Keratinocyte (primary cell): ENCODE data around the gene COL21A1. TPM values are rescaled to one million over a fixed set of nuclear protein-coding genes. Genes with fewer than 3 reads are reported as not detected.
A peak's percentile ranks its signal among the peaks of the same experiment; 100 is the strongest.

Source experiments
- DNase-seq: peaks from one replicate; pipeline ENCODE4 v3.0.0-alpha.2; 2011; ENCODE audit warnings: low read depth, missing footprints, low spot score
- FAIRE-seq: peaks from 2 replicates; lab custom pipeline; 2011; peaks lifted over from hg19 to GRCh38; lab: Jason Lieb, UNC
- H2AFZ ChIP-seq: 2 replicates; pipeline ENCODE4 v1.6.0; 2012; ENCODE audit warnings: low read length, control low read depth, inconsistent platforms; ENCODE audit not compliant: control insufficient read depth
- H3K27ac ChIP-seq: 2 replicates; pipeline ENCODE4 v1.5.1; 2011; ENCODE audit warnings: low read length; ENCODE audit not compliant: control insufficient read depth, insufficient read depth
- H3K27me3 ChIP-seq: 3 replicates; pipeline ENCODE4 v1.6.0; 2011; ENCODE audit warnings: low read length; ENCODE audit not compliant: control insufficient read depth, insufficient read depth; ENCODE audit errors: extremely low read depth
- H3K36me3 ChIP-seq, 2 experiments: 2 replicates in 1 of 2; 3 replicates in 1 of 2; pipeline ENCODE4 v1.5.1; 2011; ENCODE audit warnings: low read length in 2 of 2, mild to moderate bottlenecking in 1 of 2; ENCODE audit not compliant: control insufficient read depth in 2 of 2, insufficient read depth in 2 of 2; ENCODE audit errors: extremely low read depth in 1 of 2
- H3K4me1 ChIP-seq: 3 replicates; pipeline ENCODE4 v1.5.1; 2011; ENCODE audit warnings: low read length; ENCODE audit not compliant: control insufficient read depth, insufficient read depth; ENCODE audit errors: extremely low read depth
- H3K4me2 ChIP-seq: 3 replicates; pipeline ENCODE4 v1.6.0; 2011; ENCODE audit warnings: low read depth, low read length; ENCODE audit not compliant: control insufficient read depth, insufficient read depth; ENCODE audit errors: extremely low read depth
- H3K4me3 ChIP-seq, 3 experiments: fragments of 200-600 bp in 1 of 3; sonication (generic) in 1 of 3; 2 replicates in 2 of 3; 3 replicates in 1 of 3; pipeline ENCODE4 v1.5.1; 2011 to 2016; ENCODE audit warnings: low read length in 3 of 3, mild to moderate bottlenecking in 3 of 3, control low read depth in 2 of 3, inconsistent platforms in 1 of 3, low read depth in 1 of 3, mixed read lengths in 1 of 3, mixed run types in 1 of 3, moderate library complexity in 1 of 3; ENCODE audit not compliant: control insufficient read depth in 2 of 3, insufficient read depth in 2 of 3; ENCODE audit errors: extremely low read depth in 1 of 3
- H3K79me2 ChIP-seq: 2 replicates; pipeline ENCODE4 v1.6.0; 2012; ENCODE audit warnings: low read length; ENCODE audit not compliant: control insufficient read depth, insufficient read depth
- H3K9ac ChIP-seq: 3 replicates; pipeline ENCODE4 v1.6.0; 2011; ENCODE audit warnings: low read length; ENCODE audit not compliant: control insufficient read depth, insufficient read depth; ENCODE audit errors: extremely low read depth
- H3K9me1 ChIP-seq: 3 replicates; pipeline ENCODE4 v1.6.0; 2011; ENCODE audit warnings: low read length; ENCODE audit not compliant: control insufficient read depth, insufficient read depth; ENCODE audit errors: extremely low read depth
- H3K9me3 ChIP-seq: 2 replicates; pipeline ENCODE4 v1.5.1; 2012; ENCODE audit warnings: low read depth, low read length; ENCODE audit not compliant: control insufficient read depth
- H4K20me1 ChIP-seq: 3 replicates; pipeline ENCODE4 v1.6.0; 2011; ENCODE audit warnings: low read length; ENCODE audit not compliant: control insufficient read depth, insufficient read depth; ENCODE audit errors: extremely low read depth
- EZH2 ChIP-seq: IDR thresholded peaks from one replicate; pipeline ENCODE4 v1.6.1; 2012; ENCODE audit warnings: inconsistent platforms, mild to moderate bottlenecking, low read length, moderate library complexity
- dilution Hi-C: fragments of 300-500 bp; cut with MboI; formaldehyde crosslinking; loops from one replicate; pipeline ENCODE4 v1.7.0; 2020; ENCODE audit warnings: low sequenced_read_pairs; ENCODE audit not compliant: extremely low pct_ligation_motif_present
- polyA plus RNA-seq, 5 experiments: library from polyadenylated mRNA; depleted of rRNA in 3 of 5; stranded (reverse) in 3 of 5; stranded (forward) in 1 of 5; unstranded in 1 of 5; fragments of >200 nt; gene quantifications; 1 replicate in 1 of 5; 2 replicates in 3 of 5; 3 replicates in 1 of 5; pipeline versions ENCODE4 v1.2.1 to v1.2.3, GENCODE V29; 2011 to 2012; ENCODE audit warnings: missing spikeins in 2 of 5, low read depth in 1 of 5, low replicate concordance in 1 of 5
- TF ChIP-seq, protein P1 (sequence below), 3 experiments: IDR thresholded peaks in 1 of 3; conservative IDR thresholded peaks in 1 of 3; optimal IDR thresholded peaks in 1 of 3; 2 replicates in 2 of 3; 3 replicates in 1 of 3; pipeline versions ENCODE3 to v1.5.1; 2011; ENCODE audit warnings: low read length in 3 of 3, mild to moderate bottlenecking in 3 of 3, moderate library complexity in 2 of 3, control low read depth in 1 of 3, inconsistent platforms in 1 of 3; ENCODE audit not compliant: insufficient read depth in 2 of 3; ENCODE audit errors: extremely low read depth in 1 of 3

COL21A1 gene
- polyA plus RNA-seq, 1 donor (not counting 4 experiments of a cell fraction or from before 2014, with no cell fraction given): 0.16 TPM

DNA sequence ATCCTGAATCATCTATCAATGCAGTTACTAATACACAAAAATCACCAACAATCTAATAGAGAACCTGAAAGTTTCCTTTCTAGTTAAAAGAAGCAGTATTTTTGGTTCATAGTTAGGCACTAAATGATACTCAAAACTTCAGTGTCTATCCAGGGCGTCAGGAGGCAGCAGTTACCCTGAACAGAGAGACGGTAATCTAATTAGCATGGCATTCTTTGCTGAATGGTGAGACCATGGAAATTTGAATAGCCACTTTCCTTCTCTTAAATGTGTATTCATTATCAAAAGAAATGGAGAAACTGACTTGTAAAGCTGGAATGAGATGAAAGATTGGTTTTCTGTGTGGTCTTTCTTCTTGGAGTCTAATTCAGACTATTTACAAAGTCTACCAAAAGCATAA is 225.4 kb downstream of the COL21A1 start:
- peak; percentile 44 for FAIRE-seq
- Histone ChIP-seq H3K36me3 (no peaks in the 10 kb centered on the region), H3K9ac (no peak overlapping the region), H4K20me1 (no peaks in the 10 kb centered on the region), H3K9me3 (no peaks in the 10 kb centered on the region), H3K27ac (no peak overlapping the region), H3K4me1 (no peaks in the 10 kb centered on the region), H3K4me3 (no peak overlapping the region), H3K79me2 (no peaks in the 10 kb centered on the region), H3K4me2 (no peak overlapping the region), H3K27me3 (no peaks in the 10 kb centered on the region), H3K9me1 (no peaks in the 10 kb centered on the region), H2AFZ (no peak overlapping the region)
- TF ChIP-seq, protein P1, sequence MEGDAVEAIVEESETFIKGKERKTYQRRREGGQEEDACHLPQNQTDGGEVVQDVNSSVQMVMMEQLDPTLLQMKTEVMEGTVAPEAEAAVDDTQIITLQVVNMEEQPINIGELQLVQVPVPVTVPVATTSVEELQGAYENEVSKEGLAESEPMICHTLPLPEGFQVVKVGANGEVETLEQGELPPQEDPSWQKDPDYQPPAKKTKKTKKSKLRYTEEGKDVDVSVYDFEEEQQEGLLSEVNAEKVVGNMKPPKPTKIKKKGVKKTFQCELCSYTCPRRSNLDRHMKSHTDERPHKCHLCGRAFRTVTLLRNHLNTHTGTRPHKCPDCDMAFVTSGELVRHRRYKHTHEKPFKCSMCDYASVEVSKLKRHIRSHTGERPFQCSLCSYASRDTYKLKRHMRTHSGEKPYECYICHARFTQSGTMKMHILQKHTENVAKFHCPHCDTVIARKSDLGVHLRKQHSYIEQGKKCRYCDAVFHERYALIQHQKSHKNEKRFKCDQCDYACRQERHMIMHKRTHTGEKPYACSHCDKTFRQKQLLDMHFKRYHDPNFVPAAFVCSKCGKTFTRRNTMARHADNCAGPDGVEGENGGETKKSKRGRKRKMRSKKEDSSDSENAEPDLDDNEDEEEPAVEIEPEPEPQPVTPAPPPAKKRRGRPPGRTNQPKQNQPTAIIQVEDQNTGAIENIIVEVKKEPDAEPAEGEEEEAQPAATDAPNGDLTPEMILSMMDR (optimal IDR thresholded peaks at IDR 0.05 in 1 of 3, IDR thresholded peaks at IDR 0.05 in 1 of 3, conservative IDR thresholded peaks at IDR 0.05 in 1 of 3; ENCODE audit: extremely low read depth in 1 of 3, insufficient read depth in 2 of 3, low read length in 3 of 3): peak in 2 of 3 experiments; percentile 23 to 45
- no peak for TF ChIP-seq EZH2
- dilution Hi-C loops: loop anchor here (25.0 kb wide), 1 partner anchor 240 kb away; no protein-coding TSS in a partner anchor
- no peak for DNase-seq

DNA sequence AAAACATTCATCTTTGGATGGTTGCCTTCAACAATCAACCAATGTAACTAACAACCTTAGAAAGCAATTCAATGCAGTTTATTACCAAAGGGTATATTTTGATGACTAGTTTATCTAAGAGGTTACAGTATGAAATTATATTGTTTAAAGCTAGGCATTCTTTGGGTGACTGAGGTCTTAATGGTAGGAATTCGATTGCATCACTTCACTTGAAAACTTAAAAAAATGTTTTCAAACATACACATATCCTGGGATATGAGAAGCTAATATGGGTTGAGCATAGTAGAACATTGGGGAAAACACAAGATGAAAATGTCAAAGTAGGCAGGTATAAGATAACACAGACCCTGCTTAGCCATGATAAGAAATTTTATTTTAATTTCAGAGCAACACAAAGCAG is 227.4 kb downstream of the COL21A1 start:
- TF ChIP-seq, protein P1 (optimal IDR thresholded peaks at IDR 0.05 in 1 of 3, IDR thresholded peaks at IDR 0.05 in 1 of 3, conservative IDR thresholded peaks at IDR 0.05 in 1 of 3; ENCODE audit: extremely low read depth in 1 of 3, insufficient read depth in 2 of 3, low read length in 3 of 3): no peak
- TF ChIP-seq EZH2: no peak

More for the DNA sequence above, 227.4 kb downstream of the COL21A1 start:
- Histone ChIP-seq H3K4me3 (no peak overlapping the region), H4K20me1 (no peaks in the 10 kb centered on the region), H3K9me3 (no peaks in the 10 kb centered on the region), H3K4me1 (no peaks in the 10 kb centered on the region), H3K27ac (no peak overlapping the region), H3K36me3 (no peaks in the 10 kb centered on the region), H3K9me1 (no peaks in the 10 kb centered on the region), H3K4me2 (no peak overlapping the region), H3K9ac (no peak overlapping the region), H2AFZ (no peak overlapping the region), H3K79me2 (no peaks in the 10 kb centered on the region), H3K27me3 (no peaks in the 10 kb centered on the region)
- dilution Hi-C loops: loop anchor here (25.0 kb wide), 1 partner anchor 242 kb away; no protein-coding TSS in a partner anchor
- no peak for FAIRE-seq
- DNase-seq: no peak
